CD4-positive, alpha-beta T cell treated with Interleukin-17A for 1 hour (primary cell): ENCODE measurements around the gene LRRC7.

Source experiments
- DNase-seq: peaks from one replicate; pipeline ENCODE4 v3.0.0-alpha.2; 2020

The LRRC7 gene

DNA sequence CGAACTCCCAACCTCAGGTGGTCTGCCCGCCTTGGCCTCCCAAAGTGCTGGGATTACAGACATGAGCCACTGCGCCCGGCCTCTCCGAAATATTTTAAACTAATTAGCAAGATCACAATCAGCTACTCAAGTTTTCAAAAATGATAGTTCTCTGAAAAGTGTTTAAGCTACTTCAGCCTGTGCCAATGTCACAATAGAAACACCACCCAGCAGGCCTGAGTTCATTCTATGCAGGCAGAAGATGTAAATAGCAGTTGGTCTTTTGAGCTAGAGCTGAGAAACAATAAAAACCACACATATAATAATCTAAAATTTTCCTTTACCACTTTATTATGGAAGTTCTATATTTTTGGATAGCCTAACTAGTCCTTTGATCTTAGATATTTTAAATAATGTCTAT lies 541.5 kb downstream of the LRRC7 start:
- DNase-seq: no peak

DNA sequence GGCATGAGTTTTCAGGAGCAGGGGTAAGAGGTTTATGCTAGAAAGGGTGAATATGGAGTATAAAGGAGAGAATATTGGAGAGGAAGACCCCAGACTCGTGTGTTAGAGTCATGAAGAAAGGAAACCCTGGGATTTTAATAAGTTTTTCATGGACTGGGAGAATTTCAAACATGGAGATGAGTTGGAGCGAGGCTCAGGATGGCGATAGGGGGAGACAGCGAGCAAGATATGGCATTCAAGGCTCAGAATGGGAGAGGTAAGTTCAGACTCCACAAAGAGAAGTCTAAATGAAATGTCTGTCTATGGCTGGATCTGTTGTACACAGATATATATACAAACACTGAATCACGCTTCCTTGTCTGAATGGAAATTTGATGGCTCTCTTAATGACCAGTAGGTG lies 545.1 kb downstream of the LRRC7 start:
- DNase-seq: no peak

DNA sequence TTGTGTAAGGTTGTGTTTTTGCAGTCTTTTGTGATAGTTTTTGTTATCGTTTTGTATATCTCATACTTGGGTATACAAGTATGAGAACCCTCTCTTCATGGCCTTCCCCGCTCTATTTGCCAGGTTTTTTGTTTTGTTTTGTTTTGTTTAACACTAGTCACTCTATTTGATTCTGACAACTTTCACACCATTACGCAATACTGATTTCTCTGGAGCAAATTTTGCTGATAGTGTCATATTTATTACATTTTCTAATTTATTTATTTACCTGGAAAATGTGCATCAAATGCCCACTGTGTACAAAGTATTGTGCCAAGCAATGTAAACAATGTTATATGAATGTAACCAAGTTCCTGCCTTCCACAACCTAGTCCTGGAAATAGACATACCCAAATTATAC lies 547.6 kb downstream of the LRRC7 start:
- no peak for DNase-seq

DNA sequence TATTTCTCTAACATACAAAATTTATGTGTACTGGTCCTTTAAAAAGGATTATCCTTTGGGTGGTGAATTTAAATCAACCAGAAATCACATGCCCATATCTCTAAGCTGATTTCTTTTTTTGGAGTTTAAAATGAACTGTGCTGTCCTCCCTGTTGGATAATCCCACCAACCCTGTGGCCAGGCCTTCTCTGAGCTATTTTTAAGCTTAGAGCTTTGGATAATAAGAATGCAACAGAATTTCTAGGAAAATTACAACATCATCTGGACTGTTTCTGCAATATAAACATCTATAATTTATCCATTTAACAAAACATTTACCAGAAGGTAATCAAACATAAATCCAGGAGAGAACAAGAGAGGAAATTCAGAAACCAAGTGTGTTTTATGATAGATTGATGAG lies 549.3 kb downstream of the LRRC7 start:
- no peak for DNase-seq

DNA sequence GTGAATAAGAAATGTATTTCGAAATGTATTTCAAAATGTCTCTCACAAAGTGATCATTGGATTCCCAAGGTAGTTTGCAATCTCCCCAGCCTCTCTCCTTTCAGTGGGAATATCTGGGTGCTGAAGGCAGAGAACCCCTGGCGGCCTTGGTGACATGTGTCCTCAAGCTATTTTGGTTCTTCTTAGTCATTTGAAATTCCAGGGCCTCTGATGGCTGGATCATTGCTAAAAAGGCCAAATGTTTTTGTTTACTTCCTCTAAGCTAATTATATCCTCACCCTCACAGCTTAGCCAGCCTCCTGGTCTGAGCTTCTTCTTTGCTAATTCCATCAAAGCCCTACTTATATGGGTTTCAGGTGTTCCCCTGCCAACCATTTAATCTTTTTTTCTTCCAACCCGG lies 566.4 kb downstream of the LRRC7 start:
- DNase-seq: no peak

DNA sequence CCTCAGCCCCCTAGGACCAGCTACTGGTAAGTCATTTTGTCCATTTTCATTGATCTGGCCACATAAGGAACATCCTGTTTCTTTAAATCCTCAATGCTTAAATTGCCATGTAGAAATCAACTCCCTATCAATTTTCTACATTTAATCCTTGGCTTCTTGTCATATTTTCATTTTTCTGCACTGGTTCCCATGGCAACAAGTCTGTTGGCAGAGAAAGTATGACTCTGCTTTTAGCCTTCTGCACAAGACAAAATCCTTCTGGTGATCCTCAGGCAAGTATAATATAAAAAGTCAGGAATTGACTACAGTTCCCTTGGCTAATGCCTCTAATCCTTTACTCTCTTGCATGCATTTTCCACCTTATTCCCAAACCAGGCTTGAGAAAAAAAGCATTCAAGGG lies 572.6 kb downstream of the LRRC7 start:
- DNase-seq: no peak

DNA sequence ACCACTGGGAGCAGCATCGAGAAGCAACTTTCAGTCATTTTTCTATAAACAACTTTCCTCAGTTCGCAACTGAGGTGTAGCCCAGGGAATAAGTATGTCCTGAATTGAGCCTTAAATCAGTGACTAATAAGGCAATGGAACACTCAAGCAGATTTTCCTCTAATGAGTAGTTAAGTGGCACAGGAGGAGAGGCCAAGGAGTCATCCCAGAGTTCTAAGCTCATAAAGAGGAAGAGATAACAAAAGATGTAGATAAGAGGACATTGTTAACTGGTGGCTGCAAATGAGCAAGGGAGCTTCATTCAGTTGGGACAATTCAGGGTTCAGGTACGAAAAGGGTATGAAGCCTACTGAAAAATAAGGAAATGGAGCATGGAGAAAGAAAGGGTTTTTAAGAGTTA lies 573.2 kb downstream of the LRRC7 start:
- DNase-seq: no peak

DNA sequence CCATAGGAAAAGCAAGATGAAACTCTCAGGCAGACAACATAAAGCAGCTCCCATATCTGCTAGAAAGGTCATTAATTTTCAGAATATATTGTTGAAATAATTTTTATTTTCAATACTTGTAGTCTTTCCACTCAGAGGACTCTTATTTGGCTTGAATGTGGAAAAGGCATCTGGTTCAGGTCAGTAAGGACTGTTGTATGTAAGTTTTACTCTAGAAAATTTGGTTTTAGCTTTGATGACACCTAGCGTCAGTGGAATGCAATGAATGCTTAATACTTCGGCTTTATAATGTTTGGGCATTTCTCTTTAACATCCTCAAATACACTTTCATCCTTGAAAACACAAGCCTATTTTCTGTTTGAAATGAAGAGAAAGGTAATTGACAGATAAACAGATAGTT lies 574.4 kb downstream of the LRRC7 start:
- DNase-seq: no peak

DNA sequence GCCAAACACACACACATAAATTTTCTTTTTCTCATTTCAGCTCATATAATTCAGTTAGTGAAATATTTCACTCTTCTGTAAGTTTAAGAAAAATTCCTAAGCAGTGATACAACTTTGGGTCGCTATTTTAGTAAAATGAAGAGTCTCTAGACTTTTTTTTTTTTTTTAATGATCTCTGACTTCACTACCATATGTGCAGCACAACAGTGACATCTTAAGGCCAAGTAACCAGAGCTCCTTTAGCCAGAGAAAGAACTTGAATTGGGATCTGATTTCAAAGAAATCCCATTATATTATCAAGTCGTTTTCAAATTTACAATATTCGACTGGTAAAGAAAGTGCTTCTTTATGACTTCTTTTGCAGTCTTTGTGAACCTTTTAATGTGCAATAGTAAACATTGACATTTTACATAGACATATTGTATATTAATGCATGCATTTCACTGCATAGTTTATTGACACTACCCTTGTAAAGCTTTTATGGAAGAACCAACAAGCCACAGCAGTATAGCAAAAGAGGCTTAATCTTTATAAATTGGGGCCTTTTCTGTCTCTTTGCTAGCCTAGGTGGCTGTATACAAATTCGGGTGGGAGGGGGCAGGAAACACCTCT lies 575.4 kb downstream of the LRRC7 start:
- no peak for DNase-seq

DNA sequence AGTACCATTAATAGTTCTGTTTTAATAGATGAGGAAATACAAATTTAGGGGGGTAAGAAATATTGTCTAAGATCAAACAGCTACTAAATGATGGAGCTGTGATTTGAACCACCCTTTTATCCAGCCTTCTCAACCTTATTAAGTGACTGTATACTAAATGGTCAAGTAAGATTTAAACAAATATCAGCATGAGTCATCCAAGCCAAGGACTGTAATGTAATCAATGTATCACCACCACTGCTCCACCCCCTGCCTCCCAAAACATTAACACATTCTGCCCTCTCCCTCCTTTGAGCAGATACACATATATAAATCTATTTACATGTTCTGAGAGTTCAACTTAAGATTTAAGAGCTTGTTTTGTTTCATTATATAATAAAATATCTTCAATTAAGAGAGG lies 578.8 kb downstream of the LRRC7 start:
- no peak for DNase-seq

DNA sequence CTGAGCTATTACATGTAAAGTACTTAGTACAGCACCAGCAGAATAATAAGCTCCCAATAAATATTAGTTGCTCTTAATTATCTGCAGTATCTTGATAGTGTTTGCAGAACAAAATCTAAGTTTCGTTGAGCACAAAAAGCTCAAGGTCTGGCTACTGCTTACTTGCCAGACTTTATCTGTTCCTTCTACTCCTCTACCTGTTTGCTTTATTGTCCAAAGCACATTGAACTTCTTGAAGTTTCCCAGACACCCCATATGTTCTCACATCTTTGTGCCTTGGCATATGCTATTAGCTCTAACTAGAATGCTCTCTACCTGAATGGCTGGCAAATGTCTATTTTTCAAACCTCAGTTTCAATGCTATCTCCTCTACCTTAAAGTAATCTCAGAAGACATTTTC lies 582.7 kb downstream of the LRRC7 start:
- DNase-seq: no peak

DNA sequence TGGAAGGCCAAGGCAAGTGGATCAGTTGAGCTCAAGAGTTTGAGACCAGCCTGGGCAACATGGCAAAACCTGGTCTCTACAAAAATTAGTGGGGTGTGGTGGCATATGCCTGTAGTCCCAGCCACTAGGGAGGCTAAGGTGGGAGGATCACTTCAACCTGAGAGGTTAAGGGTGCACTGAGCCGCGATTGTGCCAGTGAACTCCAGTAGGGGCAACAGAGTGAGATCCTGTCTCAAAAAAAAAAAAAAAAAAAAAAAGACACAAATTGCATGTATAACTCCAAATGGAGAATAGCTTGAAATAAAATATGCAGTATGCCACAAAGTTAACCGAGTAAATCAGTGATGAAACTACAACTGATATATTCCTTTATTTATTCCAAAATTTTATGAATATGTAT lies 586.0 kb downstream of the LRRC7 start:
- no peak for DNase-seq

DNA sequence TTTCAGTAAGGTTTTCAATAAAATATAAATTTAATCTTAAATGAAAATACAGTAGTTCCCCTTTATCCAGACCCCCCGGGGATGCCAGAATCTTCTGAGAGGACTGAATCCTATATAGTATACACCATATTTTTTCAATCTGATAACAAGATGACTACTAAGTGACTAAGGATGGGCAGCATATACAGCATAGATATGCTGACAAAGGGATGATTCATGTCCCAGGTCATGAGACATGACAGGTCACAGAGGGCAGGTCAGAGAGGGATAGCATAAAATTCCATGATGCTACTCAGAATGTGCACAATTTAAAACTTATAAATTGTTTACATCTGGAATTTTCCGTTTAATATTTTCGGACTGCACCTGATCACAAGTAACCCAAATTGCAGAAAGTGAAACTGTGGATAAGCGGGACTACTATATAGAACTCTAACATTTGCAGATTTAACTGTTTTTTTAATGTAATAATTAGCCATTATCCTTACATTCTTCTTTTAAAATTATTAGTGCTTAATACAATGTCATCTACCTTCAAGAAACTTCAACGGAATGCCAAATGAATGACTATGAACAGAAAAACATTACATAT lies 588.9 kb downstream of the LRRC7 start:
- DNase-seq: no peak

DNA sequence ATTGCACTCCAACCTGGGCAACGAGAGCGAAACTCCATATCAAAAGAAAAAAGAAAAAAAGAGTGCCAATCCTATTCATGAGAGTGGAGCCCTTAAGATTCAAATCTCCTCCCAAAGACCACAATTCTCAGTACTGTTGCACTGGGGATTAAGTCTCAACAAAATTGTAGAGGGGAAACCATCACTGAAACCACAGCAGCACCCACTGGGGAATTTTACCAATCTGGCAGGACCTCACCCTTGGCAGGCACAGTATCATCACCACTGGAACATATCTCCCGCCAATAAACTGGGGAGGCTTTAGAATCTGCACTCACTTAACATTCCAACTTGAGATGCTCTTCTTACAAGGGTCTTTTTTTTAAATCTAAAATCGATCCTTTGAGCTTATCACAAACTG lies 596.6 kb downstream of the LRRC7 start:
- no peak for DNase-seq

DNA sequence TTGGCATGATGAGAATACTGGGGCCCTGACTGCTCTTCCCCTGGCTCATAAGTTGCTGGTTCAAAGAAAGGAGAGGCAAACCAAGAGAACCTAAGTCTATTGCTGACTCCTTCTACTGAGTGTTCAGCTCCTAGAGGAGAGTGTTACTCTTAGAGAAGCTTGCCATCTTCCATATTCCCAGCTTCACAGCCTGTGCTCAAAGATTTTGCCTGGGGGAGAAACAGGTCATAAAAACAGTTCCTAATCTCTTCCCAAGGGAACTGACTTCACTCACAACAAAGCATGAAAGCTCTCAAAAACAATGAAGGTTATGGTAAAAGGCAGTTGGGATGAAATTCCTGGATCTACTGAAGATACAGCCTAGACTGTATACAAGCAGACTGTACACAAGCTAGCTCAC lies 600.6 kb downstream of the LRRC7 start:
- no peak for DNase-seq

DNA sequence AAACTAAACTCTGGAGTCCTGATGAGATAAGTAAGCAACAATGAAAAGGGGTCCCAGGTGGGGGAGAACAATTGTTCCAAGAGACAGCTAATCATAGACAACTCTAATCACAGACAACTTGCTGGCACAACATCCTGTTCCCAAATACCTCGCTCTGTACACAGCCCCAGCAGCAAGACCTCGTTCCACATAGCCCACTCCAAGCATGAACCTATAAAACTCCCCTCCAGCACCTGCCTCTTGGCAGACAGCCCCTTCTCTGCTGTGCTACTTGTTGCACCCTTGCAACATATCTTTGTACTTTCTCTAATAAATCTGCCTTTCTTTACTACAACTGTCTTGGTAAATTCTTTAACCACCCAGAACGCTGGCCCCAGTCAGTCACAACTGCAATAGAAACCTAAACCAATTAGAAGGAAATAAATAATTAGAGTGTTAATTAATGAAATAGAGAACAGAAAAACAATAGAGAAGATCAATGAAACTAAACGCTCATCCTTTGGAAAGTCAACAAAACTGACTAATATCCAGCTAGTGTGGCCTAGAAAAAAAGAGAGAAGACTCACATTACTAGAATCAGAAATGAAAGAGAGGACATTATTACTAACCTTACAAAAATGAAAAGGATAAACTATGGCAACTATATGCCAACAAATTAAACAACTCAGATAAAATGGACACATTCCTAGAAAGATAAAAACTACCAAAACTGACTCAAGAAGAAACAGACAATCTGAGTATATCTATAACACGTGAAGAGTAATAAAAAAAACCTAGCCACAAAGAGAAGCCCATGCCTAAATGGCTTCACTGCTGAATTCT lies 601.5 kb downstream of the LRRC7 start:
- DNase-seq: no peak

DNA sequence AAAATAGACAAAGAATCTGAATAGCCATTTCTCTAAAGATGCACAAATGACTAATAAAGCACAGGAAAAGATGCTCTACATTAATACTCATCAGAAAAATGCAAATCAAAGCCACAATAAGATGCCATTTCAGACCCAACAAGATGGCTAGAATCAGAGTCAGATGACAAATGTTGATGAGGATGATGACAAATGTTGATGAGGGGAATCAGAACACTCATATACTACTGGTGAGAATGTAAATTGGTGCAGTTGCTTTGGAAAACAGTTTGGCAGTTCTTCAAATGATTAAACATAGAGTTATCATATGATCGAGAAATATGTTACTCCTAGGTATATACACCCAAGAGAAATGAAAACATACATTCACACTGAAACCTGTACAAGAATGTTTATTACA lies 603.8 kb downstream of the LRRC7 start:
- DNase-seq: no peak
